ENCODE results near the gene C9orf50. TPM values are rescaled to one million over a fixed set of nuclear protein-coding genes. Genes with fewer than 3 reads are reported as not detected.

C9orf50 gene
- total and polyA plus RNA-seq, 3 experiments from 2014 or later, result not detected

DNA sequence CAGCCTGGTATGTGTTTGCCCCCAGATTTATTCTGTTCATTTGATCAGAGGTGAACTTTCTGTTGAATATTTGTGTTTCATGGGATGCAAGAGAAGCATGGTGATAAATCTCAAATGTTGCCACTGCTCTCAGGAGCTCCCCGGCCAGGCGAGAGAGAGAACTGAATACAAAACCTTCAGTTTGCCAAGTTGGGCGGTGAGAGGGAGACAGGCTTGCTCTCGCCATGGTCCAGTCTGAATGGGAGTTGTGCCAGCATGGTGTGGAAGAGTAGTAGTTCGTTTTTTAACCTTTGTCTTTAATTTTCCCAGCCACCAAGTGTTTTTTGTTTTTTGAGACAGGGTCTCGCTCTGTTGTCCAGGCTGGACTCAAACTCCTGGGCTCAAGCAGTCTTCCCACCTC is 7.8 kb upstream of the C9orf50 start:
- Histone ChIP-seq H3K9me3 (ENCODE audit: low read length) (no peaks in the 10 kb centered on the region), H3K27ac (ENCODE audit: low read depth, low read length) (no peak overlapping the region), H3K27me3 (ENCODE audit: insufficient read depth, low read length, poor library complexity, severe bottlenecking) (no peaks in the 10 kb centered on the region), H3K4me3 (ENCODE audit: low read length) (no peak overlapping the region), H3K4me1 (ENCODE audit: insufficient read depth, low read length) (peaks cover 54% of the 10 kb centered on the region), H3K36me3 (ENCODE audit: insufficient read depth, low read length) (peaks cover 7% of the 10 kb centered on the region)
- H3K4me1 Mint-ChIP-seq, result peaks cover 55 to 75% (median 68%) of the 10 kb centered on the region in 3 donors
- POLR2A ChIA-PET, result no interaction called here
- H3K36me3 Mint-ChIP-seq, result peaks cover 0 to 54% (median 0%) of the 10 kb centered on the region in 3 donors
- CTCF ChIA-PET, result interaction anchor here (1.4 to 9.9 kb wide), 3 partner anchors 12 to 497 kb away, joined by 3 to 75 read pairs (median 3); partner anchors contain the start of genes ASB6 and IER5L
- H3K27ac Mint-ChIP-seq, result peak overlapping the region; percentile 56 to 99 (median 94)
- peak overlapping the region in 4 of 7 donors; percentile 5 to 93 (median 62) for H3K4me3 Mint-ChIP-seq
- H3K27me3 Mint-ChIP-seq, result no peaks in the 10 kb centered on the region
- H3K9me3 Mint-ChIP-seq, result peaks cover 0 to 2% (median 0%) of the 10 kb centered on the region in 5 donors
- DNase-seq, result no peak

- H3K4me3 Mint-ChIP-seq, result peak overlapping the region; percentile 82 to 93 (median 89)
- peaks cover 57 to 75% (median 71%) of the 10 kb centered on the region in 3 donors for H3K4me1 Mint-ChIP-seq
- POLR2A ChIA-PET, result interaction anchor here (0.8 to 1.1 kb wide), 3 partner anchors 11 to 392 kb away, joined by 3 read pairs; partner anchors contain the start of gene ASB6
Observed at GRCh38 chr9:129627556-129628440, 6.9 kb upstream of the C9orf50 start.

DNA sequence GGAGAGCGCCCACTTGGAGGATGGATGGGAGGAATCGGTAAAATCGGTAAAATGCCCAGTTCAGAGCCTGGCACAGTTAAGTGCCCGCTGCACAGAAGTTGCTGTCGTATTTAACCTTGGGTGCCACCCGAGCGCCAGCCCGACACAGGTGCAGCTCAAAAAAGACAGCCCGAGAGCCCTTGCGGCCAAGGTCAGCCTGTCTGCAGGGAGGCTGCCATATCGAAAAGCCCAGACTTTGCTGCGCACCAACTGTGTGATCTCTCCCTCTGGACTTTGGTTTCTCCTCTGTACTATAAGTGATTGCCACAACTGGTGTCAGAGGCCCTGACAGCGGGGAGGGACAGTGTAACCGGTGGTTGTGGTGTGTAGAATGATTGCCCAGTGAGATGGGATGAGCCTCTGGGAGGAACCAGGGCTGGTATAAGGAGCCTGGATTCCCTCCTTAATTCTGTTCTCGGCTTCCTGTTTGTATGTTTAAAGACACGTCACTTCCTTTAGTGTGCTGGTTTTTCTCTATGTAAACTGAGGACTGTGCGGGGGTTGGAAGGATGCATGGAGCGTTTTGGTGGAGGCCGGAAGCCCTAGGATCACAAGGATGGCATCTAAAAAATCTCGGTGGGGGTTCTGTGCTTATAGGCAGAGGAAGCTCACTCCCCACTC is 5.9 kb upstream of the C9orf50 start:
- Histone ChIP-seq H3K27me3 (ENCODE audit: insufficient read depth, low read length, poor library complexity, severe bottlenecking) (peaks cover 2% of the 10 kb centered on the region), H3K36me3 (ENCODE audit: insufficient read depth, low read length) (no peaks in the 10 kb centered on the region), H3K27ac (ENCODE audit: low read depth, low read length) (peak overlapping the region; percentile 97), H3K4me3 (ENCODE audit: low read length) (peak overlapping the region; percentile 100), H3K9me3 (ENCODE audit: low read length) (no peaks in the 10 kb centered on the region), H3K4me1 (ENCODE audit: insufficient read depth, low read length) (peaks cover 54% of the 10 kb centered on the region)
- peak; percentile 29 to 62 (median 44) for DNase-seq
- Mint-ChIP-seq H3K27me3 (peaks cover under 1 to 6% of the 10 kb centered on the region in 2 donors), H3K4me3 (peak overlapping the region; percentile 82 to 93 (median 89)), H3K27ac (peak overlapping the region; percentile 86 to 99 (median 97)), H3K36me3 (peaks cover 0 to 34% (median 0%) of the 10 kb centered on the region in 3 donors), H3K9me3 (no peaks in the 10 kb centered on the region), H3K4me1 (peaks cover 52 to 68% (median 67%) of the 10 kb centered on the region in 3 donors)
- ChIA-PET CTCF (interaction anchor here (0.9 to 9.9 kb wide), 10 partner anchors 14 to 488 kb away, joined by 3 to 75 read pairs (median 4); partner anchors contain the start of gene ASB6), POLR2A (interaction anchor here (0.5 to 1.6 kb wide), 9 partner anchors 12 to 835 kb away, joined by 3 to 10 read pairs (median 3); partner anchors contain the start of genes ASB6 and IER5L)

More at GRCh38 chr9:129627556-129628440, 6.9 kb upstream of the C9orf50 start:
- Histone ChIP-seq H3K27ac (ENCODE audit: low read depth, low read length) (peak overlapping the region; percentile 97), H3K9me3 (ENCODE audit: low read length) (no peaks in the 10 kb centered on the region), H3K4me1 (ENCODE audit: insufficient read depth, low read length) (peaks cover 54% of the 10 kb centered on the region), H3K27me3 (ENCODE audit: insufficient read depth, low read length, poor library complexity, severe bottlenecking) (no peaks in the 10 kb centered on the region), H3K4me3 (ENCODE audit: low read length) (peak overlapping the region; percentile 100), H3K36me3 (ENCODE audit: insufficient read depth, low read length) (peaks cover 6% of the 10 kb centered on the region)
- CTCF ChIA-PET, result interaction anchor here (1.0 to 9.9 kb wide), 4 partner anchors 13 to 496 kb away, joined by 3 to 75 read pairs (median 3); partner anchors contain the start of genes ASB6 and IER5L
- no peak for DNase-seq
- Mint-ChIP-seq H3K36me3 (peaks cover 0 to 44% (median 0%) of the 10 kb centered on the region in 3 donors), H3K27me3 (peaks cover 0 to 4% of the 10 kb centered on the region in 2 donors), H3K9me3 (no peaks in the 10 kb centered on the region), H3K27ac (peak overlapping the region; percentile 86 to 99 (median 97))

GRCh38 chr9:129626079-129626624 is 5.3 kb upstream of the C9orf50 start, which contains the start of gene NTMT1:
NTMT1 (plus strand) TSS chr9:129626163; CDS start chr9:129632704, 6,541 bp downstream.
- peaks cover 48 to 63% (median 62%) of the 10 kb centered on the region in 3 donors for H3K4me1 Mint-ChIP-seq
- DNase-seq, result peak; percentile 82 to 93 (median 89)
- POLR2A ChIA-PET, result interaction anchor here (0.5 to 2.3 kb wide), 13 partner anchors 15 to 1264 kb away, joined by 3 to 14 read pairs (median 6); partner anchors contain the start of genes ASB6 and IER5L
- peak within 1 kb of the TSS; percentile 100 for H3K4me3 ChIP-seq (ENCODE audit: low read length)
- H3K9me3 Mint-ChIP-seq, result no peaks in the 10 kb centered on the region
- peak within 1 kb of the TSS; percentile 86 to 99 (median 97) for H3K27ac Mint-ChIP-seq
- CTCF ChIA-PET, result interaction anchor here (0.7 to 9.9 kb wide), 13 partner anchors 15 to 493 kb away, joined by 3 to 75 read pairs (median 4); partner anchors contain the start of genes ASB6 and IER5L
- peaks cover 0 to 31% (median 0%) of the 10 kb centered on the region in 3 donors for H3K36me3 Mint-ChIP-seq
- H3K27ac ChIP-seq (ENCODE audit: low read depth, low read length), result peak within 1 kb of the TSS; percentile 97
- H3K9me3 ChIP-seq (ENCODE audit: low read length), result no peaks in the 10 kb centered on the region
- peaks cover 8% of the 10 kb centered on the region for H3K27me3 ChIP-seq (ENCODE audit: insufficient read depth, low read length, poor library complexity, severe bottlenecking)
- H3K36me3 ChIP-seq (ENCODE audit: insufficient read depth, low read length), result no peaks in the 10 kb centered on the region
- H3K27me3 Mint-ChIP-seq, result peaks cover 6 to 11% of the 10 kb centered on the region in 2 donors
- peak within 1 kb of the TSS; percentile 82 to 93 (median 89) for H3K4me3 Mint-ChIP-seq
- peaks cover 54% of the 10 kb centered on the region for H3K4me1 ChIP-seq (ENCODE audit: insufficient read depth, low read length)

- Histone ChIP-seq H3K9me3 (ENCODE audit: low read length) (no peaks in the 10 kb centered on the region), H3K4me1 (ENCODE audit: insufficient read depth, low read length) (peaks cover 58% of the 10 kb centered on the region), H3K27ac (ENCODE audit: low read depth, low read length) (peak overlapping the region; percentile 61), H3K4me3 (ENCODE audit: low read length) (peak overlapping the region; percentile 43), H3K36me3 (ENCODE audit: insufficient read depth, low read length) (no peaks in the 10 kb centered on the region), H3K27me3 (ENCODE audit: insufficient read depth, low read length, poor library complexity, severe bottlenecking) (peaks cover 17% of the 10 kb centered on the region)
- H3K27me3 Mint-ChIP-seq, result peaks cover 12 to 16% of the 10 kb centered on the region in 2 donors
- CTCF ChIA-PET, result interaction anchor here (0.8 to 9.9 kb wide), 15 partner anchors 9 to 510 kb away, joined by 3 to 75 read pairs (median 11); partner anchors contain the start of genes ASB6 and IER5L
- H3K4me1 Mint-ChIP-seq, result peaks cover 45 to 57% (median 56%) of the 10 kb centered on the region in 3 donors
- H3K27ac Mint-ChIP-seq, result peak overlapping the region; percentile 44 to 99 (median 92)
- POLR2A ChIA-PET, result interaction anchor here (0.6 to 2.3 kb wide), 6 partner anchors 14 to 1555 kb away, joined by 3 to 14 read pairs (median 9); partner anchors contain the start of gene IER5L
- peak overlapping the region; percentile 70 to 93 (median 89) for H3K4me3 Mint-ChIP-seq
- peak in 2 of 5 donors; percentile 36 to 62 for DNase-seq
- H3K9me3 Mint-ChIP-seq, result no peaks in the 10 kb centered on the region
- H3K36me3 Mint-ChIP-seq, result peaks cover 0 to 25% (median 0%) of the 10 kb centered on the region in 3 donors
Observed at GRCh38 chr9:129624947-129625346, 4.0 kb upstream of the C9orf50 start.

GRCh38 chr9:129624168-129624759 is 3.4 kb upstream of the C9orf50 start:
- CTCF ChIA-PET, result interaction anchor here (0.5 to 9.9 kb wide), 23 partner anchors 8 to 509 kb away, joined by 3 to 75 read pairs (median 5); partner anchors contain the start of genes ASB6 and IER5L
- no peak overlapping the region for H3K4me3 ChIP-seq (ENCODE audit: low read length)
- peaks cover 0 to 21% (median 0%) of the 10 kb centered on the region in 3 donors for H3K36me3 Mint-ChIP-seq
- peaks cover 39 to 54% (median 51%) of the 10 kb centered on the region in 3 donors for H3K4me1 Mint-ChIP-seq
- peak overlapping the region; percentile 71 to 99 (median 92) for H3K27ac Mint-ChIP-seq
- peaks cover 55% of the 10 kb centered on the region for H3K4me1 ChIP-seq (ENCODE audit: insufficient read depth, low read length)
- H3K27me3 ChIP-seq (ENCODE audit: insufficient read depth, low read length, poor library complexity, severe bottlenecking), result peaks cover 24% of the 10 kb centered on the region
- peaks cover 16 to 21% of the 10 kb centered on the region in 2 donors for H3K27me3 Mint-ChIP-seq
- H3K4me3 Mint-ChIP-seq, result peak overlapping the region; percentile 69 to 92 (median 78)
- H3K9me3 Mint-ChIP-seq, result no peaks in the 10 kb centered on the region
- POLR2A ChIA-PET, result interaction anchor here (0.6 to 2.3 kb wide), 7 partner anchors 13 to 1561 kb away, joined by 3 to 14 read pairs (median 5); partner anchors contain the start of gene IER5L
- H3K9me3 ChIP-seq (ENCODE audit: low read length), result no peaks in the 10 kb centered on the region
- peak; percentile 53 to 77 (median 58) for DNase-seq
- H3K27ac ChIP-seq (ENCODE audit: low read depth, low read length), result no peak overlapping the region
- H3K36me3 ChIP-seq (ENCODE audit: insufficient read depth, low read length), result no peaks in the 10 kb centered on the region
